ENCODE results near the gene CUX1.

GRCh38 chr7:101877882-101878591 lies 60.6 kb downstream of the CUX1 start:
- TF ChIP-seq CTCF (IDR thresholded peaks at IDR 0.05; ENCODE audit: low read length) (no peak), EZH2 (optimal IDR thresholded peaks at IDR 0.05; ENCODE audit: low read depth, low read length) (no peak)

Measured in MM.1S (cell line).